A549 (cell line): Measurements from ENCODE around the gene SESN3.

ENCODE experiments used
- BHLHE40 ChIP-seq: IDR thresholded peaks from 2 replicates; pipeline ENCODE4 v1.6.1; 2012; ENCODE audit warnings: low read depth, low read length, inconsistent platforms
- CHD2 ChIP-seq: fragments of 150-350 bp; IDR thresholded peaks from 2 replicates; pipeline ENCODE4 v1.6.1; 2014; ENCODE audit warnings: low read length; ENCODE audit not compliant: partially characterized antibody
- CTCF ChIP-seq: fragments of >200 bp; sonication (Bioruptor Twin); formaldehyde crosslinking; IDR thresholded peaks from 3 replicates; pipeline ENCODE4 v1.5.1; 2016
- EP300 ChIP-seq, 2 experiments: fragments of >200 bp; sonication (Bioruptor Twin); formaldehyde crosslinking; IDR thresholded peaks; 2 replicates in 1 of 2; 3 replicates in 1 of 2; pipeline ENCODE4 v1.6.1; 2016 to 2017
- GATA3 ChIP-seq: IDR thresholded peaks from 2 replicates; pipeline ENCODE4 v1.6.1; 2012; ENCODE audit warnings: borderline replicate concordance
- HES2 ChIP-seq: fragments of >200 bp; sonication (Bioruptor Twin); formaldehyde crosslinking; IDR thresholded peaks from 2 replicates; pipeline ENCODE4 v1.6.1; 2016
- HOXB13 ChIP-seq: fragments of 250-450 bp; sonication (Bioruptor Pico); IDR thresholded peaks from 2 replicates; pipeline ENCODE4 v1.5.0; 2020; ENCODE audit warnings: low read depth, mild to moderate bottlenecking, moderate library complexity
- MAX ChIP-seq: IDR thresholded peaks from 2 replicates; pipeline ENCODE4 v1.6.1; 2012
- PHF8 ChIP-seq: fragments of 200-600 bp; sonication (generic); IDR thresholded peaks from 2 replicates; pipeline ENCODE4 v1.6.1; 2016; ENCODE audit warnings: low read depth, mild to moderate bottlenecking, antibody characterized with exemption, moderate library complexity, borderline replicate concordance
- POLR2A ChIP-seq: IDR thresholded peaks from 2 replicates; pipeline ENCODE4 v1.6.1; 2012; ENCODE audit warnings: mild to moderate bottlenecking, low read length
- RAD21 ChIP-seq, 2 experiments: fragments of >200 bp in 1 of 2; sonication (Bioruptor Twin) in 1 of 2; formaldehyde crosslinking in 1 of 2; IDR thresholded peaks in 1 of 2; conservative IDR thresholded peaks in 1 of 2; 2 replicates in 1 of 2; 3 replicates in 1 of 2; pipeline ENCODE4 v1.6.1; 2012 to 2018; ENCODE audit warnings: inconsistent platforms in 1 of 2
- SMC3 ChIP-seq: fragments of >200 bp; sonication (Bioruptor Twin); formaldehyde crosslinking; IDR thresholded peaks from 3 replicates; pipeline ENCODE4 v1.6.1; 2018; ENCODE audit warnings: inconsistent platforms
- ZFP36 ChIP-seq: fragments of 450-650 bp; IDR thresholded peaks from 2 replicates; pipeline ENCODE4 v1.6.1; 2014; ENCODE audit warnings: borderline replicate concordance; ENCODE audit not compliant: partially characterized antibody

- TF ChIP-seq EP300 (IDR thresholded peaks at IDR 0.05) (no peak), RAD21 (conservative IDR thresholded peaks at IDR 0.05 in 1 of 2, IDR thresholded peaks at IDR 0.05 in 1 of 2) (no peak), HES2 (no peak), HOXB13 (CRISPR knock-in tag) (no peak), PHF8 (no peak), CHD2 (no peak), GATA3 (no peak), ZFP36 (no peak), POLR2A (no peak), MAX (no peak), CTCF (no peak), BHLHE40 (no peak), SMC3 (no peak)
Measured at GRCh38 chr11:95121698-95122097, 109.3 kb downstream of the SESN3 start.
